ENCODE data around the gene NUDT3.
"Not testable (repeated sequence)": the region's sequence is repeated elsewhere in the genome, so short reads cannot be mapped to it uniquely, and the experiment has no call there.

NUDT3 gene

DNA sequence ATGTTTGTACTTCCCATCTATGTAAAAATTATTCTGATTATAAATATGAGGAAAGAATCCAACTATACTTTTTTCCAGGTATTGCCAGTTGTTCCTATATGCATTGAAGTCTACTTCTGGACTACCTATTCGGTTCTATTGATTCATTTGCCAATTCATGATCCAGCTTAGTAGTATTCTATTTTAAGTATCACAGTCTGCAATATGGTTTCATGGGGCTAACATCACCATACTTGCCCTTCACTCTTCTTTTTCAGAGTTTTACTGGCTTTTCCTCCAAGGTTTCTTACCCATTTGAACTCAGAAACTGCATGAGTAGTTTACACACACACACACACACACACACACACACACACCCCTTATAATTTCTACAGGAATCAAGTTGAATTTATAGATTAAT, 34.5 kb downstream of the NUDT3 start:
- WGBS (ENCODE audit: insufficient coverage, insufficient read length), result no CpG with 5 or more reads among the region's 1 CpG
- Histone ChIP-seq H3K36me3 (ENCODE audit: control insufficient read depth, insufficient read depth, low read length) (no peaks in the 10 kb centered on the region), H3K9me3 (ENCODE audit: control insufficient read depth, insufficient read depth, low read length) (no peaks in the 10 kb centered on the region)

GRCh38 chr6:34355889-34356288, 36.6 kb downstream of the NUDT3 start:
- Histone ChIP-seq H3K9me3 (ENCODE audit: control insufficient read depth, insufficient read depth, low read length) (no peaks in the 10 kb centered on the region), H3K4me1 (ENCODE audit: control insufficient read depth, insufficient read depth, low read length) (no peaks in the 10 kb centered on the region; the same call in 1 of the 2 replicates), H3K36me3 (ENCODE audit: control insufficient read depth, insufficient read depth, low read length) (no peaks in the 10 kb centered on the region), H3K27ac (ENCODE audit: low read length) (no peak overlapping the region), H3K4me3 (ENCODE audit: low read length) (no peak overlapping the region), H3K27me3 (ENCODE audit: control insufficient read depth, insufficient read depth, low read length) (no peaks in the 10 kb centered on the region)
- no peak for DNase-seq (ENCODE audit: low read depth, low spot score)
- no CpG with 5 or more reads among the region's 3 CpGs for WGBS (ENCODE audit: insufficient coverage, insufficient read length)

More for the DNA sequence above, 34.5 kb downstream of the NUDT3 start:
- Histone ChIP-seq H3K4me1 (ENCODE audit: control insufficient read depth, insufficient read depth, low read length) (no peaks in the 10 kb centered on the region; the same call in 1 of the 2 replicates), H3K27ac (ENCODE audit: low read length) (no peak overlapping the region), H3K27me3 (ENCODE audit: control insufficient read depth, insufficient read depth, low read length) (no peaks in the 10 kb centered on the region), H3K4me3 (ENCODE audit: low read length) (no peak overlapping the region)
- DNase-seq (ENCODE audit: low read depth, low spot score), result no peak

DNA sequence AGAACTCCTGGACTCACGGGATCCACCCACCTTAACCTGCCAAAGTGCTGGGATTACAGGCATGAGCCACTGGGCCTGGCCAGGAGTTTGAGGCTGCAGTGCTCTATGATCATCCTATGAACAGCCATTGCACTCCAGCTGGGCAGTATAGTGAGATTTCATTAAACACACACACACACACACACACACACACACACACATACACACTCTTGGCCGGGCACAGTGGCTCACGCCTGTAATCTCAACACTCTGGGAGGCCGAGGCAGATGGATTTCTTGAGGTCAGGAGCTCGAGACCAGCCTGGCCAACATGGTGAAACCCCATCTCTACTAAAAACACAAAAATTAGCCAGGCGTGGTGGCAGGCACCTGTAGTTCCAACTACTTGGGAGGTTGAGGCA, 38.2 kb downstream of the NUDT3 start:
- H3K4me1 ChIP-seq (ENCODE audit: control insufficient read depth, insufficient read depth, low read length); H3K27ac ChIP-seq (ENCODE audit: low read length); DNase-seq (ENCODE audit: low read depth, low spot score); H3K9me3 ChIP-seq (ENCODE audit: control insufficient read depth, insufficient read depth, low read length); H3K27me3 ChIP-seq (ENCODE audit: control insufficient read depth, insufficient read depth, low read length); H3K4me3 ChIP-seq (ENCODE audit: low read length); H3K36me3 ChIP-seq (ENCODE audit: control insufficient read depth, insufficient read depth, low read length): not testable (repeated sequence)
- WGBS (ENCODE audit: insufficient coverage, insufficient read length), result no CpG with 5 or more reads among the region's 6 CpGs

DNA sequence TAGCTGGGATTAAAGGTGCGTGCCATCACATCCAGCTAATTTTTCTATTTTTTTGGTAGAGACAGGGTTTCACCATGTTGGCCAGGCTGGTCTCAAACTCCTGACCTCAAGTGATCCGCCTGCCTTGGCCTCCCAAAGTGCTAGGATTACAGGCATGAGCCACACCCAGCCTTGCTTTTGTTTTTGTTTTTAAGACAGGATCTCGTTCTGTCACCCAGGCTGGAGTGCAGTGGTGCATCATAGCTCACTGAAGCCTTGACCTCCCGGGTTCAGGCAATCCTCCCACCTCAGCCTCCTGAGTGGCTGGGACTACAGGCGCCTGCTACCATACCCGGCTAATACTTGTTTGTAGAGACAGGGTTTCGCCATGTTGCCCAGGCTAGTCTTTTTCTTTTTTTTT, 38.9 kb downstream of the NUDT3 start:
- H3K36me3 ChIP-seq (ENCODE audit: control insufficient read depth, insufficient read depth, low read length); H3K4me1 ChIP-seq (ENCODE audit: control insufficient read depth, insufficient read depth, low read length); H3K4me3 ChIP-seq (ENCODE audit: low read length); H3K9me3 ChIP-seq (ENCODE audit: control insufficient read depth, insufficient read depth, low read length); H3K27ac ChIP-seq (ENCODE audit: low read length); DNase-seq (ENCODE audit: low read depth, low spot score); H3K27me3 ChIP-seq (ENCODE audit: control insufficient read depth, insufficient read depth, low read length): not testable (repeated sequence)
- WGBS (ENCODE audit: insufficient coverage, insufficient read length), result no CpG with 5 or more reads among the region's 7 CpGs

- no peaks in the 10 kb centered on the region; the same call in 1 of the 2 replicates for H3K4me1 ChIP-seq (ENCODE audit: control insufficient read depth, insufficient read depth, low read length)
- H3K9me3 ChIP-seq (ENCODE audit: control insufficient read depth, insufficient read depth, low read length), result no peaks in the 10 kb centered on the region
- WGBS (ENCODE audit: insufficient coverage, insufficient read length), result no CpG with 5 or more reads among the region's 2 CpGs
- no peaks in the 10 kb centered on the region for H3K36me3 ChIP-seq (ENCODE audit: control insufficient read depth, insufficient read depth, low read length)
- H3K27ac ChIP-seq (ENCODE audit: low read length), result no peak overlapping the region
- H3K4me3 ChIP-seq (ENCODE audit: low read length), result no peak overlapping the region
- no peaks in the 10 kb centered on the region for H3K27me3 ChIP-seq (ENCODE audit: control insufficient read depth, insufficient read depth, low read length)
- no peak for DNase-seq (ENCODE audit: low read depth, low spot score)
Observed at GRCh38 chr6:34352305-34352937, 40.0 kb downstream of the NUDT3 start.

DNA sequence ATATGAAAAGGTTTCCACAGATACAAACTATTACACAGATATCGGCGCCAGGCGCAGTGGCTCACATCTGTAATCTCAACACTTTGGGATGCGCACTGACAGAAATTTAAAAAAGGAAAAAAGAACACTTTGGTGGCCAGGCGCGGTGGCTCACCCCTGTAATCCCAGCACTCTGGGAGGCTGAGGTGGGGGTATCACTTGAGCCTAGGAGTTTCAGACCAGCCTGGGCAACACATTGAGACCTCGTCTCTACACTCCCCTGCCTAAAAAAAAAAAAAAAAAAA, 41.6 kb downstream of the NUDT3 start:
- no peaks in the 10 kb centered on the region for H3K9me3 ChIP-seq (ENCODE audit: control insufficient read depth, insufficient read depth, low read length)
- no CpG with 5 or more reads among the region's 7 CpGs for WGBS (ENCODE audit: insufficient coverage, insufficient read length)
- no peaks in the 10 kb centered on the region for H3K27me3 ChIP-seq (ENCODE audit: control insufficient read depth, insufficient read depth, low read length)
- no peaks in the 10 kb centered on the region for H3K4me1 ChIP-seq (ENCODE audit: control insufficient read depth, insufficient read depth, low read length)
- H3K27ac ChIP-seq (ENCODE audit: low read length), result no peak overlapping the region
- no peak for DNase-seq (ENCODE audit: low read depth, low spot score)
- no peaks in the 10 kb centered on the region for H3K36me3 ChIP-seq (ENCODE audit: control insufficient read depth, insufficient read depth, low read length)
- H3K4me3 ChIP-seq (ENCODE audit: low read length), result no peak overlapping the region

GRCh38 chr6:34350137-34350933, 42.1 kb downstream of the NUDT3 start:
- no peak for DNase-seq (ENCODE audit: low read depth, low spot score)
- Histone ChIP-seq H3K27me3 (ENCODE audit: control insufficient read depth, insufficient read depth, low read length) (no peaks in the 10 kb centered on the region), H3K4me3 (ENCODE audit: low read length) (no peak overlapping the region), H3K9me3 (ENCODE audit: control insufficient read depth, insufficient read depth, low read length) (no peaks in the 10 kb centered on the region), H3K27ac (ENCODE audit: low read length) (no peak overlapping the region), H3K4me1 (ENCODE audit: control insufficient read depth, insufficient read depth, low read length) (no peaks in the 10 kb centered on the region), H3K36me3 (ENCODE audit: control insufficient read depth, insufficient read depth, low read length) (no peaks in the 10 kb centered on the region)
- WGBS (ENCODE audit: insufficient coverage, insufficient read length), result no CpG with 5 or more reads among the region's 1 CpG

GRCh38 chr6:34349211-34349610, 43.3 kb downstream of the NUDT3 start:
- H3K36me3 ChIP-seq (ENCODE audit: control insufficient read depth, insufficient read depth, low read length), result no peaks in the 10 kb centered on the region
- no peak overlapping the region for H3K27ac ChIP-seq (ENCODE audit: low read length)
- H3K27me3 ChIP-seq (ENCODE audit: control insufficient read depth, insufficient read depth, low read length), result no peaks in the 10 kb centered on the region
- no peaks in the 10 kb centered on the region for H3K4me1 ChIP-seq (ENCODE audit: control insufficient read depth, insufficient read depth, low read length)
- no peak overlapping the region for H3K4me3 ChIP-seq (ENCODE audit: low read length)
- no peak for DNase-seq (ENCODE audit: low read depth, low spot score)
- no peaks in the 10 kb centered on the region for H3K9me3 ChIP-seq (ENCODE audit: control insufficient read depth, insufficient read depth, low read length)
- no CpG with 5 or more reads among the region's 4 CpGs for WGBS (ENCODE audit: insufficient coverage, insufficient read length)

DNA sequence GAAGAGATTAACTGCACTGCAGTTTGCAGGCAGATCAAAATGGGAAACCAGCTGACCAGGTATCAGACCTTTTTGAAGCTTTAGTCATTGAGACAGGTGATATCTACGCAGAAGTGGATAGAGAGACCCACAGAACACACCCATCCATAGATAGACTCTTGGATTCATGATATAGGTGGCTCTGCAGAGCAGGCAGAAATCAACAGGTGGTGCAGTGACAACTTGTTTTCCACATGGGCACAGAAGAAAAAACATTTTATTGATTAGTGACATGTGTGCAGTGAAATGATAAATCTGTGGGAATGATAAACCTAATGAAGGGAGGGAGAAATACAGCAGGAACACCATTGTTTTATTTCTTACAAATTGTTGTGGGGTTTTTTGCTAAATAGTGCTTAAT, 45.2 kb downstream of the NUDT3 start:
- DNase-seq (ENCODE audit: low read depth, low spot score), result no peak
- Histone ChIP-seq H3K27me3 (ENCODE audit: control insufficient read depth, insufficient read depth, low read length) (no peaks in the 10 kb centered on the region), H3K4me3 (ENCODE audit: low read length) (no peak overlapping the region), H3K4me1 (ENCODE audit: control insufficient read depth, insufficient read depth, low read length) (no peaks in the 10 kb centered on the region), H3K36me3 (ENCODE audit: control insufficient read depth, insufficient read depth, low read length) (no peaks in the 10 kb centered on the region), H3K9me3 (ENCODE audit: control insufficient read depth, insufficient read depth, low read length) (no peaks in the 10 kb centered on the region), H3K27ac (ENCODE audit: low read length) (no peak overlapping the region)
- WGBS (ENCODE audit: insufficient coverage, insufficient read length), result no CpG with 5 or more reads among the region's 1 CpG

- Histone ChIP-seq H3K36me3 (ENCODE audit: control insufficient read depth, insufficient read depth, low read length) (no peaks in the 10 kb centered on the region), H3K4me1 (ENCODE audit: control insufficient read depth, insufficient read depth, low read length) (no peaks in the 10 kb centered on the region), H3K4me3 (ENCODE audit: low read length) (no peak overlapping the region), H3K9me3 (ENCODE audit: control insufficient read depth, insufficient read depth, low read length) (no peaks in the 10 kb centered on the region), H3K27ac (ENCODE audit: low read length) (no peak overlapping the region), H3K27me3 (ENCODE audit: control insufficient read depth, insufficient read depth, low read length) (no peaks in the 10 kb centered on the region; the same call in 1 of the 2 replicates)
- no peak for DNase-seq (ENCODE audit: low read depth, low spot score)
- WGBS (ENCODE audit: insufficient coverage, insufficient read length), result 100% methylated on average over 1 of the region's 9 CpGs
Observed at GRCh38 chr6:34346175-34347119, 46.0 kb downstream of the NUDT3 start.
